Trophoblast cell (in vitro differentiated cells and primary cell): ENCODE results near the gene ZNF774.
"Not testable (repeated sequence)": the region's sequence is repeated elsewhere in the genome, so short reads cannot be mapped to it uniquely, and the experiment has no call there.

Experiments
- DNase-seq, 2 donors: peaks; one replicate each; pipeline ENCODE4 v3.0.0-alpha.2; 2016
- H2AFZ ChIP-seq: 2 replicates; pipeline ENCODE4 v1.6.1; 2013; ENCODE audit warnings: low read length, moderate library complexity, mild to moderate bottlenecking; ENCODE audit not compliant: insufficient read depth, poor library complexity
- H2AK5ac ChIP-seq: 2 replicates; pipeline ENCODE4 v1.6.1; 2013; ENCODE audit warnings: mild to moderate bottlenecking, low read length
- H2BK120ac ChIP-seq: 2 replicates; pipeline ENCODE4 v1.6.1; 2013; ENCODE audit warnings: low read length, mild to moderate bottlenecking, moderate library complexity; ENCODE audit not compliant: insufficient read depth, poor library complexity
- H2BK12ac ChIP-seq: 2 replicates; pipeline ENCODE4 v1.6.1; 2013; ENCODE audit warnings: mild to moderate bottlenecking, low read length, moderate library complexity
- H2BK5ac ChIP-seq: 2 replicates; pipeline ENCODE4 v1.6.1; 2013; ENCODE audit warnings: low read length, low read depth, moderate library complexity, mild to moderate bottlenecking; ENCODE audit not compliant: poor library complexity
- H3K14ac ChIP-seq: 2 replicates; pipeline ENCODE4 v1.6.1; 2013; ENCODE audit warnings: mild to moderate bottlenecking, low read length
- H3K18ac ChIP-seq: 2 replicates; pipeline ENCODE4 v1.6.1; 2013; ENCODE audit warnings: mild to moderate bottlenecking, low read length
- H3K23ac ChIP-seq: 2 replicates; pipeline ENCODE4 v1.6.1; 2013; ENCODE audit warnings: low read length
- H3K27ac ChIP-seq: 2 replicates; pipeline ENCODE4 v1.5.1; 2013; ENCODE audit warnings: low read depth, mild to moderate bottlenecking, inconsistent platforms, low read length, moderate library complexity
- H3K27me3 ChIP-seq: 2 replicates; pipeline ENCODE4 v1.6.1; 2013; ENCODE audit warnings: inconsistent platforms, mild to moderate bottlenecking, low read length, moderate library complexity; ENCODE audit not compliant: insufficient read depth
- H3K36me3 ChIP-seq, 2 experiments: 1 replicate in 1 of 2; 2 replicates in 1 of 2; pipeline ENCODE4 v1.6.1; 2013; ENCODE audit warnings: low read length in 2 of 2, mild to moderate bottlenecking in 2 of 2, moderate library complexity in 1 of 2; ENCODE audit not compliant: insufficient read depth in 2 of 2, control insufficient read depth in 1 of 2
- H3K4ac ChIP-seq: 2 replicates; pipeline ENCODE4 v1.6.1; 2013; ENCODE audit warnings: low read depth, mild to moderate bottlenecking, low read length, moderate library complexity
- H3K4me1 ChIP-seq, 2 experiments: 1 replicate in 1 of 2; 2 replicates in 1 of 2; pipeline ENCODE4 v1.6.1; 2013; ENCODE audit warnings: low read length in 2 of 2, mild to moderate bottlenecking in 2 of 2, moderate library complexity in 1 of 2; ENCODE audit not compliant: insufficient read depth in 2 of 2, control insufficient read depth in 1 of 2
- H3K4me2 ChIP-seq: 2 replicates; pipeline ENCODE4 v1.6.1; 2013; ENCODE audit warnings: inconsistent platforms, mild to moderate bottlenecking, low read length, moderate library complexity
- H3K4me3 ChIP-seq: 2 replicates; pipeline ENCODE4 v1.5.1; 2013; ENCODE audit warnings: mild to moderate bottlenecking, low read depth, low read length, inconsistent platforms
- H3K79me1 ChIP-seq: one replicate; pipeline ENCODE4 v1.6.1; 2013; ENCODE audit warnings: low read length
- H3K79me2 ChIP-seq: 2 replicates; pipeline ENCODE4 v1.6.1; 2013; ENCODE audit warnings: low read length, mild to moderate bottlenecking; ENCODE audit not compliant: control insufficient read depth, insufficient read depth, poor library complexity
- H3K9ac ChIP-seq: 2 replicates; pipeline ENCODE4 v1.6.1; 2013; ENCODE audit warnings: mild to moderate bottlenecking, low read length
- H3K9me3 ChIP-seq: 2 replicates; pipeline ENCODE4 v1.6.1; 2013; ENCODE audit warnings: low read depth, mild to moderate bottlenecking, control low read depth, inconsistent platforms, low read length; ENCODE audit not compliant: insufficient read depth
- H4K12ac ChIP-seq: 2 replicates; pipeline ENCODE4 v1.6.1; 2013; ENCODE audit warnings: low read depth, mild to moderate bottlenecking, low read length, moderate library complexity
- H4K8ac ChIP-seq: 2 replicates; pipeline ENCODE4 v1.6.1; 2013; ENCODE audit warnings: low read depth, mild to moderate bottlenecking, low read length, moderate library complexity
- H4K91ac ChIP-seq: one replicate; pipeline ENCODE4 v1.6.1; 2013; ENCODE audit warnings: low read depth, mild to moderate bottlenecking, low read length, moderate library complexity
- WGBS: extraction: QIAGEN DNeasy Blood & Tissue Kit; methylation state at CpG from one replicate; pipeline ENCODE4 v1.1.7; 2013; ENCODE audit warnings: missing lambda C conversion rate; ENCODE audit not compliant: insufficient read length, insufficient coverage; ENCODE audit errors: extremely low coverage; 5-methylcytosine and 5-hydroxymethylcytosine counted together

ZNF774 gene

GRCh38 chr15:90408657-90409056 lies 56.6 kb downstream of the ZNF774 start:
- no peaks in the 10 kb centered on the region for H3K27me3 ChIP-seq
- no peak overlapping the region for H4K91ac ChIP-seq
- H2AK5ac ChIP-seq: peak overlapping the region; percentile 62
- peaks cover 13% of the 10 kb centered on the region for H3K79me2 ChIP-seq
- H3K14ac ChIP-seq: peak overlapping the region; percentile 44
- H3K4ac ChIP-seq: peak overlapping the region; percentile 97
- peaks cover 4 to 6% of the 10 kb centered on the region in 2 experiments for H3K4me1 ChIP-seq
- H2BK12ac ChIP-seq: no peak overlapping the region
- H3K18ac ChIP-seq: no peak overlapping the region
- H2BK120ac ChIP-seq: no peak overlapping the region
- WGBS: no CpG with 5 or more reads among the region's 3 CpGs
- no peak overlapping the region for H2AFZ ChIP-seq
- H4K8ac ChIP-seq: no peak overlapping the region
- no peaks in the 10 kb centered on the region for H3K9me3 ChIP-seq
- no peak for DNase-seq
- no peak overlapping the region for H3K4me3 ChIP-seq
- H3K27ac ChIP-seq: no peak overlapping the region
- H4K12ac ChIP-seq: peak overlapping the region; percentile 62
- no peak overlapping the region for H3K4me2 ChIP-seq
- H3K23ac ChIP-seq: no peak overlapping the region
- H2BK5ac ChIP-seq: no peak overlapping the region
- H3K36me3 ChIP-seq: peaks cover 2 to 9% of the 10 kb centered on the region in 2 experiments
- peaks cover 6% of the 10 kb centered on the region for H3K79me1 ChIP-seq
- no peak overlapping the region for H3K9ac ChIP-seq

GRCh38 chr15:90409587-90409986 lies 57.5 kb downstream of the ZNF774 start:
- H3K4me1 ChIP-seq, DNase-seq, H2BK120ac ChIP-seq, H3K14ac ChIP-seq, H3K18ac ChIP-seq, H3K9me3 ChIP-seq, H2AK5ac ChIP-seq, H3K23ac ChIP-seq, H3K27me3 ChIP-seq, H3K4me2 ChIP-seq, H3K79me2 ChIP-seq, H4K91ac ChIP-seq, H3K9ac ChIP-seq, H4K8ac ChIP-seq, H2AFZ ChIP-seq, H2BK5ac ChIP-seq, H3K4me3 ChIP-seq, H4K12ac ChIP-seq, H3K36me3 ChIP-seq, H3K79me1 ChIP-seq: not testable (repeated sequence)
- no CpG with 5 or more reads among the region's 3 CpGs for WGBS
- peak overlapping the region; percentile 49 for H2BK12ac ChIP-seq
- peak overlapping the region; percentile 93 for H3K4ac ChIP-seq
- peak overlapping the region; percentile 46 for H3K27ac ChIP-seq

GRCh38 chr15:90410316-90410715 lies 58.2 kb downstream of the ZNF774 start:
- not testable (repeated sequence) for H4K91ac ChIP-seq, H3K9me3 ChIP-seq, H2AK5ac ChIP-seq, H3K27me3 ChIP-seq, H3K23ac ChIP-seq, H2BK120ac ChIP-seq, DNase-seq, H2AFZ ChIP-seq, H3K9ac ChIP-seq, H3K18ac ChIP-seq, H4K8ac ChIP-seq, H2BK5ac ChIP-seq, H3K4ac ChIP-seq, H3K27ac ChIP-seq, H3K14ac ChIP-seq, H3K79me1 ChIP-seq, H2BK12ac ChIP-seq, H3K4me3 ChIP-seq, H3K4me2 ChIP-seq, H3K79me2 ChIP-seq, H3K36me3 ChIP-seq, H3K4me1 ChIP-seq, H4K12ac ChIP-seq
- no CpG with 5 or more reads among the region's 4 CpGs for WGBS

GRCh38 chr15:90411176-90411575 lies 59.1 kb downstream of the ZNF774 start:
- H2BK120ac ChIP-seq: no peak overlapping the region
- no CpG with 5 or more reads among the region's 2 CpGs for WGBS
- H3K4ac ChIP-seq: no peak overlapping the region
- H2AFZ ChIP-seq: no peak overlapping the region
- H3K14ac ChIP-seq: no peak overlapping the region
- H3K9ac ChIP-seq: no peak overlapping the region
- no peak overlapping the region for H4K91ac ChIP-seq
- no peaks in the 10 kb centered on the region for H3K9me3 ChIP-seq
- H2BK5ac ChIP-seq: peak overlapping the region; percentile 52
- no peak overlapping the region for H4K12ac ChIP-seq
- H3K23ac ChIP-seq: no peak overlapping the region
- no peaks in the 10 kb centered on the region for H3K27me3 ChIP-seq
- H4K8ac ChIP-seq: no peak overlapping the region
- H2BK12ac ChIP-seq: peak overlapping the region; percentile 11
- H3K36me3 ChIP-seq: peaks cover 2 to 4% of the 10 kb centered on the region in 2 experiments
- H2AK5ac ChIP-seq: no peak overlapping the region
- H3K79me2 ChIP-seq: peaks cover 10% of the 10 kb centered on the region
- no peak for DNase-seq
- H3K27ac ChIP-seq: peak overlapping the region; percentile 90
- peaks cover 14% of the 10 kb centered on the region for H3K79me1 ChIP-seq
- no peak overlapping the region for H3K4me2 ChIP-seq
- H3K18ac ChIP-seq: no peak overlapping the region
- H3K4me1 ChIP-seq: peaks cover 5 to 13% of the 10 kb centered on the region in 2 experiments
- no peak overlapping the region for H3K4me3 ChIP-seq
